Measurements from ENCODE around the gene CEP192. TPM values are rescaled to one million over a fixed set of nuclear protein-coding genes. Genes with fewer than 3 reads are reported as not detected.

Gene CEP192
- total and polyA plus RNA-seq, 2 of the 13 experiments (the other 11 are each of a cell fraction or from before 2014, with no cell fraction given) = 15.3 to 24.7 TPM

DNA sequence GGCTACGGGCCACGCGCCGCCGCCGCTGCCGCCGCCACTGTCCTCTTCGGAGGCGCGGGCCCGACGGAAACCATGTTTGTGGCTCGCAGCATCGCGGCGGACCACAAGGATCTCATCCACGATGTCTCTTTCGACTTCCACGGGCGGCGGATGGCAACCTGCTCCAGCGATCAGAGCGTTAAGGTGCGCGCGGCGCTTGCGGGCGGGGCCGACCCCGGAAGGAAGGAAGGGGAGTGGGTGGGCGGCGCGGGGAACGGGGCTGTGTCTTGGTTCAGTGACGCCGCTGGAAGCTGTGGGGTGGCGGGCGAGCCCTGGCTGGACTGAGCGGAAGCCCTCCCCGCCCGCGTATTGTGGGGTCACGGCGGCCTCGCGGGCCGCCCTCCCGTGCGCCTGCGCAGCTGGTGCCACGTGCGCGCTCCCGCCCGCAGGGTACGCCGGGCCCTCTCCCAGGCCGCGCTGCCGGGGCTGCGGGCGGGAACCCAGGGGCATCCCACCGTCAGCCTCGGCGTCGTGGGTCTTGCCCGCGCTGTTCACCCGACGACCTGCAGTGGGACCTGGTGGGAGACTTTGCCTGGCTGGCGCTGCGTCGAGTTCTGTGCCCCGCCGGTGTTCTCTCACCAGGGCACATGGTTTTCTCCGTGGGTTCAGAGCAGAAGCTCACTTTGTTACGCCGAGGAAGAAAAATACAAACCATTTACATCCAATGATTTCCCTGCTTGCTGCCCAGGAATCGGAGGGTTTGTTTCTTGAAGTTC is 42.9 kb upstream of the CEP192 start (continued):
- TF ChIP-seq PAXIP1 (CRISPR knock-in tag; conservative IDR thresholded peaks at IDR 0.05) = peak; percentile 65
- no peak for TF ChIP-seq ZFP36 (IDR thresholded peaks at IDR 0.05; ENCODE audit: borderline replicate concordance, low read depth, low read length, partially characterized antibody)
- TF ChIP-seq, protein P1, sequence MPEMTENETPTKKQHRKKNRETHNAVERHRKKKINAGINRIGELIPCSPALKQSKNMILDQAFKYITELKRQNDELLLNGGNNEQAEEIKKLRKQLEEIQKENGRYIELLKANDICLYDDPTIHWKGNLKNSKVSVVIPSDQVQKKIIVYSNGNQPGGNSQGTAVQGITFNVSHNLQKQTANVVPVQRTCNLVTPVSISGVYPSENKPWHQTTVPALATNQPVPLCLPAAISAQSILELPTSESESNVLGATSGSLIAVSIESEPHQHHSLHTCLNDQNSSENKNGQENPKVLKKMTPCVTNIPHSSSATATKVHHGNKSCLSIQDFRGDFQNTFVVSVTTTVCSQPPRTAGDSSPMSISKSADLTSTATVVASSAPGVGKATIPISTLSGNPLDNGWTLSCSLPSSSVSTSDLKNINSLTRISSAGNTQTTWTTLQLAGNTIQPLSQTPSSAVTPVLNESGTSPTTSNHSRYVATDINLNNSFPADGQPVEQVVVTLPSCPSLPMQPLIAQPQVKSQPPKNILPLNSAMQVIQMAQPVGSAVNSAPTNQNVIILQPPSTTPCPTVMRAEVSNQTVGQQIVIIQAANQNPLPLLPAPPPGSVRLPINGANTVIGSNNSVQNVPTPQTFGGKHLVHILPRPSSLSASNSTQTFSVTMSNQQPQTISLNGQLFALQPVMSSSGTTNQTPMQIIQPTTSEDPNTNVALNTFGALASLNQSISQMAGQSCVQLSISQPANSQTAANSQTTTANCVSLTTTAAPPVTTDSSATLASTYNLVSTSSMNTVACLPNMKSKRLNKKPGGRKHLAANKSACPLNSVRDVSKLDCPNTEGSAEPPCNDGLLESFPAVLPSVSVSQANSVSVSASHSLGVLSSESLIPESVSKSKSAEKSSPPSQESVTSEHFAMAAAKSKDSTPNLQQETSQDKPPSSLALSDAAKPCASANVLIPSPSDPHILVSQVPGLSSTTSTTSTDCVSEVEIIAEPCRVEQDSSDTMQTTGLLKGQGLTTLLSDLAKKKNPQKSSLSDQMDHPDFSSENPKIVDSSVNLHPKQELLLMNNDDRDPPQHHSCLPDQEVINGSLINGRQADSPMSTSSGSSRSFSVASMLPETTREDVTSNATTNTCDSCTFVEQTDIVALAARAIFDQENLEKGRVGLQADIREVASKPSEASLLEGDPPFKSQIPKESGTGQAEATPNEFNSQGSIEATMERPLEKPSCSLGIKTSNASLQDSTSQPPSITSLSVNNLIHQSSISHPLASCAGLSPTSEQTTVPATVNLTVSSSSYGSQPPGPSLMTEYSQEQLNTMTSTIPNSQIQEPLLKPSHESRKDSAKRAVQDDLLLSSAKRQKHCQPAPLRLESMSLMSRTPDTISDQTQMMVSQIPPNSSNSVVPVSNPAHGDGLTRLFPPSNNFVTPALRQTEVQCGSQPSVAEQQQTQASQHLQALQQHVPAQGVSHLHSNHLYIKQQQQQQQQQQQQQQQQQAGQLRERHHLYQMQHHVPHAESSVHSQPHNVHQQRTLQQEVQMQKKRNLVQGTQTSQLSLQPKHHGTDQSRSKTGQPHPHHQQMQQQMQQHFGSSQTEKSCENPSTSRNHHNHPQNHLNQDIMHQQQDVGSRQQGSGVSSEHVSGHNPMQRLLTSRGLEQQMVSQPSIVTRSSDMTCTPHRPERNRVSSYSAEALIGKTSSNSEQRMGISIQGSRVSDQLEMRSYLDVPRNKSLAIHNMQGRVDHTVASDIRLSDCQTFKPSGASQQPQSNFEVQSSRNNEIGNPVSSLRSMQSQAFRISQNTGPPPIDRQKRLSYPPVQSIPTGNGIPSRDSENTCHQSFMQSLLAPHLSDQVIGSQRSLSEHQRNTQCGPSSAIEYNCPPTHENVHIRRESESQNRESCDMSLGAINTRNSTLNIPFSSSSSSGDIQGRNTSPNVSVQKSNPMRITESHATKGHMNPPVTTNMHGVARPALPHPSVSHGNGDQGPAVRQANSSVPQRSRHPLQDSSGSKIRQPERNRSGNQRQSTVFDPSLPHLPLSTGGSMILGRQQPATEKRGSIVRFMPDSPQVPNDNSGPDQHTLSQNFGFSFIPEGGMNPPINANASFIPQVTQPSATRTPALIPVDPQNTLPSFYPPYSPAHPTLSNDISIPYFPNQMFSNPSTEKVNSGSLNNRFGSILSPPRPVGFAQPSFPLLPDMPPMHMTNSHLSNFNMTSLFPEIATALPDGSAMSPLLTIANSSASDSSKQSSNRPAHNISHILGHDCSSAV (CRISPR knock-in tag; IDR thresholded peaks at IDR 0.05; ENCODE audit: borderline replicate concordance) = 0 out of 2 replicates have a peak, but pooled peaks have one; percentile 33
- TF ChIP-seq ATF7-NPFF (CRISPR knock-in tag; IDR thresholded peaks at IDR 0.05; ENCODE audit: low read depth) = peak; percentile 99
- TF ChIP-seq, protein P2, sequence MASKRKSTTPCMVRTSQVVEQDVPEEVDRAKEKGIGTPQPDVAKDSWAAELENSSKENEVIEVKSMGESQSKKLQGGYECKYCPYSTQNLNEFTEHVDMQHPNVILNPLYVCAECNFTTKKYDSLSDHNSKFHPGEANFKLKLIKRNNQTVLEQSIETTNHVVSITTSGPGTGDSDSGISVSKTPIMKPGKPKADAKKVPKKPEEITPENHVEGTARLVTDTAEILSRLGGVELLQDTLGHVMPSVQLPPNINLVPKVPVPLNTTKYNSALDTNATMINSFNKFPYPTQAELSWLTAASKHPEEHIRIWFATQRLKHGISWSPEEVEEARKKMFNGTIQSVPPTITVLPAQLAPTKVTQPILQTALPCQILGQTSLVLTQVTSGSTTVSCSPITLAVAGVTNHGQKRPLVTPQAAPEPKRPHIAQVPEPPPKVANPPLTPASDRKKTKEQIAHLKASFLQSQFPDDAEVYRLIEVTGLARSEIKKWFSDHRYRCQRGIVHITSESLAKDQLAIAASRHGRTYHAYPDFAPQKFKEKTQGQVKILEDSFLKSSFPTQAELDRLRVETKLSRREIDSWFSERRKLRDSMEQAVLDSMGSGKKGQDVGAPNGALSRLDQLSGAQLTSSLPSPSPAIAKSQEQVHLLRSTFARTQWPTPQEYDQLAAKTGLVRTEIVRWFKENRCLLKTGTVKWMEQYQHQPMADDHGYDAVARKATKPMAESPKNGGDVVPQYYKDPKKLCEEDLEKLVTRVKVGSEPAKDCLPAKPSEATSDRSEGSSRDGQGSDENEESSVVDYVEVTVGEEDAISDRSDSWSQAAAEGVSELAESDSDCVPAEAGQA (IDR thresholded peaks at IDR 0.05; ENCODE audit: low read depth) = no peak
- TF ChIP-seq, protein P2 (CRISPR knock-in tag; IDR thresholded peaks at IDR 0.05; ENCODE audit: borderline replicate concordance) = peak; percentile 98; the same call in 1 of the 2 replicates
- TF ChIP-seq U2AF2 (IDR thresholded peaks at IDR 0.05; ENCODE audit: low read depth, low read length) = no peak
- peak; percentile 87 for TF ChIP-seq KLF12 (CRISPR knock-in tag; IDR thresholded peaks at IDR 0.05; ENCODE audit: borderline replicate concordance)
- TF ChIP-seq YEATS2 (CRISPR knock-in tag; IDR thresholded peaks at IDR 0.05; ENCODE audit: borderline replicate concordance) = peak; percentile 69; the same call in 1 of the 2 replicates
- TF ChIP-seq ETV6 (CRISPR knock-in tag; conservative IDR thresholded peaks at IDR 0.05) = no peak; the same call in 1 of the 2 replicates

Measured in HepG2 (cell line).